ENCODE results near the gene SMG6. TPM values are rescaled to one million over a fixed set of nuclear protein-coding genes. Genes with fewer than 3 reads are reported as not detected.
"Not testable (repeated sequence)": the region's sequence is repeated elsewhere in the genome, so short reads cannot be mapped to it uniquely, and the experiment has no call there.

The SMG6 gene
- polyA plus RNA-seq, 1 donor from 2014 or later = 5.9 TPM

DNA sequence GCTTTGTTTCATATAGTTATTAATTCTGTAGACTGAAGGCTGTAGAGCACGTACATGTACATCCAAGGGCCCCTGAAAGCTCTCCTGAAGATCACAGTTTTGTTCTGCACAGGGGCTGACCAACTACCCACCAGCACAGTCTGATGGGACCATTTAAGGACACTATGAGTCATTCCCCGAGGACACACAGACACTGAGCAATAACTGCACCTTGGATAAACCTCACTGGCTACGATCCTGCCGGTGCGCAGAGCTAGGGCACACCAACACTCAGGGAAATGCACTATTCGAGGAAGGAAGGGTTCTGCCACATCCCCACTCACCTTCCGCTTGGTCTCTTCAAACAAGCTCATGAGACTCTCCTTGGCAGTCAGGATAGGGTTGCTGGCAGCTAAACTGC is 20.3 kb downstream of the SMG6 start:
- Mint-ChIP-seq H3K36me3 (peaks cover 8% of the 10 kb centered on the region), H3K27ac (no peak overlapping the region), H3K4me1 (peaks cover 1 to 4% (median 2%) of the 10 kb centered on the region in 3 donors), H3K27me3 (no peaks in the 10 kb centered on the region), H3K9me3 (no peaks in the 10 kb centered on the region), H3K4me3 (no peak overlapping the region)

DNA sequence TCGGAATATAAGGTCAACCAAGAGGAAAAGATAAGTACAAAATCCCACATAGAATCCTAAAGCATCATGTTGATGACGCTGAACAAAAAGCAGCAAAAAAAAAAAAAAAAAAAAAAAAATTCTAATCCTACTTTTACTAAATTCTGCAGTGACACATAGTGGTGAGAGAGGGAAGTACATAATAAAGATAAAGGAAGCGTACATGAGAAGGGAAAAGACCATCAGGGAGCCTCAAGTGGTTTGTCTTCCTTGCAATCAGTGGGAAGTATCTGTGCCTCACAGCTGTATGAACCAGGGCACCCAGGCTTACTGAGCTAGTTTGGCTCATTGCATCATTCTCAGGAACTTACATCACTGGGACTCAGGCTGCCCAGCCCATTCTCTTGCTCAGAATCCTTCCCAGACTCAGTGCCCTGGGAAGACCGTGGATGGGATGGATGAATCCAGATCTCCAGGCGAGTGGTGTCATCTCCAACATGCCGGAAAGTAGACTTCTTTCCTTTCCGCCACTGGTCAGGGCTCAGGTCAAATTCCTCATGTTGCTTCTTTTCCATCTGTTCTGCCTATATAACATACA is 21.2 kb downstream of the SMG6 start:
- Mint-ChIP-seq H3K27ac (no peak overlapping the region), H3K36me3 (peaks cover 8% of the 10 kb centered on the region), H3K4me1 (peaks cover 0 to 4% (median 1%) of the 10 kb centered on the region in 3 donors), H3K9me3 (no peaks in the 10 kb centered on the region), H3K4me3 (no peak overlapping the region), H3K27me3 (no peaks in the 10 kb centered on the region)

DNA sequence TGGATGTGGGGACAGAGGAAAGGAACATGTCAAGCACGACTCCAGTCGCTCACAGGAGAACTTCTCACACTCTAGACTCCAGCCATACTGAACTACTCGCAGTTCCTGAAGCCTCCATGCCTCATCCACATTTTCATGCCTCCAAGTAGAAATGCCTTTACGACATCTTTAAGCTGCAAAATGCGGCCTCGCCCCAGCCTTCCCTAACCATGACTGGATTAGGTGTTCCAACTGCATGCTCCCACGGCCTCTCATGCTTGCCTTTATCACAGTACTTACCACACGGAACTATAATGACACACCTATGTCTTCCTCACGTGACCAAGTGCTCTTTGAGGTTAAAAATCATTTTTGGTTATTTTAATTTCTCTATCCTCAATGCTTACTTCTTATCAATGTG is 23.9 kb downstream of the SMG6 start:
- no peaks in the 10 kb centered on the region for H3K27me3 Mint-ChIP-seq
- peaks cover 6% of the 10 kb centered on the region for H3K36me3 Mint-ChIP-seq

DNA sequence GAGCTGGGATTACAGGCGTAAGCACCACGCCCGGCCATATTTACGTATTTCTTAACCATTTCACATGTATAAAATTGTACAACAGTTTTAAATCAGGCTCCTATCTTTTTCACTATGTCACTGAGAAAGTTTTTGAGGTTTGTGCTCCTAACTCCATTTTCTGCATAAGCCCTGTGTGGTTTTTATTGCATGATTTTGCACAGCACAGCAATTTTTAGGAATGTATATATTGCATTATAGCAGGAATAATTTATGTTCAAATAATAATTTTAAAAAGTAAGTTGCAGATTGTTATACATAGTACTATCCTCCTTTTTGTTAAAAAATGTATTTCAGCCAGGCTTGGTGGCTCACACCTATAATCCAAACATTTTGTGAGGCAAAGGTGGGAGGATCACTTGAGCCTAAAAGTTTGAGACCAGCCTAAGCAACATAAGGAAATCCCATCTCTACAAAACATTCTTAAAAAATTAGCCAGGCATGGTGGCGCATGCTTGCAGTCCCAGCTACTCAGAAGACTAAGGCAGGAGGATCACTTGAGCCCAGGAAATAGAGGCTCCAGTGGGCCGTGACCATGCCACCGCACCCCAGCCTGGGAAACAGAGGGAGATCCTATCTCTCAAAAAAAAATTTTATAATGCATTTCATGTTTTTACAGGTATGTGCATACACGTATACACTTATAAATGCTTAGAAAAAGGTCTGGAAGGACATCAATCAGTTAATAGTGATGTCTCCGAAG is 26.0 kb downstream of the SMG6 start:
- H3K4me1 Mint-ChIP-seq = peaks cover 0 to 2% (median 1%) of the 10 kb centered on the region in 3 donors
- H3K9me3 Mint-ChIP-seq = no peaks in the 10 kb centered on the region
- no peaks in the 10 kb centered on the region for H3K27me3 Mint-ChIP-seq
- no peak overlapping the region for H3K27ac Mint-ChIP-seq
- peaks cover 6% of the 10 kb centered on the region for H3K36me3 Mint-ChIP-seq
- no peak overlapping the region for H3K4me3 Mint-ChIP-seq

More for the DNA sequence above, 23.9 kb downstream of the SMG6 start:
- Mint-ChIP-seq H3K27ac (peak overlapping the region in 1 of 3 donors; percentile 34), H3K9me3 (no peaks in the 10 kb centered on the region), H3K4me3 (no peak overlapping the region), H3K4me1 (peaks cover 0 to 2% (median 1%) of the 10 kb centered on the region in 3 donors)

- peaks cover 0 to 2% (median 1%) of the 10 kb centered on the region in 3 donors for H3K4me1 Mint-ChIP-seq
- H3K27ac Mint-ChIP-seq = no peak overlapping the region
- H3K36me3 Mint-ChIP-seq = peaks cover 1% of the 10 kb centered on the region
- H3K4me3 Mint-ChIP-seq = no peak overlapping the region
- H3K27me3 Mint-ChIP-seq = no peaks in the 10 kb centered on the region
- no peaks in the 10 kb centered on the region for H3K9me3 Mint-ChIP-seq
Measured at GRCh38 chr17:2275722-2276121, 27.9 kb downstream of the SMG6 start.

- no peak overlapping the region for H3K27ac Mint-ChIP-seq
- no peaks in the 10 kb centered on the region for H3K27me3 Mint-ChIP-seq
- peaks cover 0 to 2% (median 1%) of the 10 kb centered on the region in 3 donors for H3K4me1 Mint-ChIP-seq
- no peaks in the 10 kb centered on the region for H3K9me3 Mint-ChIP-seq
- H3K36me3 Mint-ChIP-seq = peaks cover 1% of the 10 kb centered on the region
- no peak overlapping the region for H3K4me3 Mint-ChIP-seq
Measured at GRCh38 chr17:2274414-2274813, 29.2 kb downstream of the SMG6 start.

DNA sequence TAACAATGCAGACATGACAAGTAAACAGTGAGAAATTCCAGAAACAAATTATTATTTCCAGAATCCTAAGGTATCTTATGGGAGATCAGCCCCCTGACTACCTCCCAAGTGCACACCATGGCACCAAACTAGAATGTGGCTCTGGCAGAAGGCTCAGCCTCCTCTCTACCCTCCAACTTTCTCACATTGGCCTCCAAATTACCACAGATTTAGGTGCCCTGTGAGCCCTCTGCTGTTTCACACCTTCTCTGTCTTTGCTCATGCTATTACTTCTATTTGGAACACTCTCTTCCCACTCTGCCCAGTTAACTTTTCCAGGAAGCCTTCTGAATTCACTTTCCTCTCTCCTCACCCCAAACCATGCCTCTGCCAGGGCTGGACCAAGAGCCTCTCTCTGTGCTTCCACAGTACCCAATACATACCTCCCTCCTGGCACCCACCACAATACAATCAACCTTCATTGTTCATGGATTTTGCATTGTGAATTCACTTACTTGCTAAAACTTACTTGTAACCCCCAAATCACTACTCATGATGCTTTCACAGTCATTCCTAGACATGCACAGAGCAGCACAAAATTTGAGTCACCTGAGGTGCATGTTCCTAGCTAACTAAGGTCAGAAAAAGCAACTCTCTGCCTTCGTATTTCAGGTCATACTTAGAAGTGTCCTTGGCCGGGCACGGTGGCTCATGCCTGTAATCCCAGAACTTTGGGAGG is 31.4 kb downstream of the SMG6 start:
- peak overlapping the region in 1 of 3 donors; percentile 0 for H3K27ac Mint-ChIP-seq
- peaks cover 1% of the 10 kb centered on the region for H3K36me3 Mint-ChIP-seq
- H3K4me1 Mint-ChIP-seq = peaks cover 1 to 3% (median 3%) of the 10 kb centered on the region in 3 donors

DNA sequence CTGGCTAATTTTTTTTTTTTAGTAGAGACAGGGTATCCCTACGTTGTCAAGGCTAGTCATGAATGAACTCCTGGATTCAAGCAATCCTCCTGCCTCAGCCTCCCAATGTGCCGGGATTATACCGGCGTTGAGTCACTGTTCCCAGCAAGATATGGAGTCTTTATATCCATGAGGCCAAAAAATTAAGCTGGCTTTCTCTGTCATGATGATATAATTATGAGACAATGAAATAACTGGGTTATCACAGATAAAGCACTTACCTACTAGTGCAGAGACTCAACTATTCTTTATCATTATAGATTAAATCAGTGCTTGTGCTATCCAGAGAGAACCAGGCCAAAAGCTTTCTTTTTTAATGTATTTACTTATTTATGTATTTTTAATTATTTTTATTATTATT is 36.2 kb downstream of the SMG6 start:
- Mint-ChIP-seq H3K4me3 (peak overlapping the region in 1 of 4 donors; percentile 51), H3K4me1 (peaks cover 17 to 32% (median 23%) of the 10 kb centered on the region in 3 donors)

More for the DNA sequence above, 31.4 kb downstream of the SMG6 start:
- no peak overlapping the region for H3K4me3 Mint-ChIP-seq
- H3K27me3 Mint-ChIP-seq = no peaks in the 10 kb centered on the region
- H3K9me3 Mint-ChIP-seq = no peaks in the 10 kb centered on the region

GRCh38 chr17:2266865-2267228 is 36.7 kb downstream of the SMG6 start:
- peaks cover 17 to 32% (median 23%) of the 10 kb centered on the region in 3 donors for H3K4me1 Mint-ChIP-seq

More for the DNA sequence above, 36.2 kb downstream of the SMG6 start:
- peaks cover 4% of the 10 kb centered on the region for H3K36me3 Mint-ChIP-seq
- H3K9me3 Mint-ChIP-seq = no peaks in the 10 kb centered on the region
- H3K27me3 Mint-ChIP-seq = no peaks in the 10 kb centered on the region
- H3K27ac Mint-ChIP-seq = peak overlapping the region in 2 of 3 donors; percentile 92 to 96

DNA sequence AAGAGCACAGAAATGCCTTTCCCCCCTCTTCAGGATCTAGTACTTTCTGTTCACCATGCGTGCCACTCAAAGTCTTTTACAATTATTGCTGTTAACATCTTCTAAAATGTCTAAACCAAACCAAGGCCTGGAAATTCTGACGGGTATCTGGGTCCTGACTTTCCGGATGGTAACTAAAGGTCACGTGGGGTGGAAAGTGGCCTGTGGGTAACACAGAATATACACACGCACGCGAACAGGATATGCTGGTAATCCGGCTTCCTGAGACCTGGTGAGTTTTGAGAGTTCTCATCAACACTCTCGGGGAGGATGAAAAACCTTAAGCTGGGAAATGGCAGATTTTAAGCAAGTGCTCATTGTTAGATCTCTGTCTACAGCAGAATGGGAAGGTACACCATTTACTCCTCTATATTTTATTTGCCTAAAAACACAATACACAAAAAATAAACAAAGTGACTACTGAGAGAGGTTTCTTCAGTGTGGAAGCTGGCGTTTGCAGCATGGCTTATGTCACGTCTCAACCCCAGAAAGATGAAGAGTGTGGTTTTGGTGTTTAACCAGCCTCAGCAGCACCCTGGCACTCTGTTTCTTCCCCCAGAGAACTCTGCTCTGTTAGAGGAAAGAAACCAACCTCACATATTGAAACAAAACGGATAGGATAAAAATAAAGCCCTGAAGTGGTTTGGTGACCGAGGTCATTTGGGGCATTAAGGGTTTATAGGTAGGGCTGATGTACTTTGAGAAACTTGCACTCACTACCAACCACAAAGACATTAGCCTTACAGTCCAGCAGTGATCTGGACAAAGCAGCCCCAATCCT is 37.3 kb downstream of the SMG6 start:
- H3K27ac Mint-ChIP-seq = peak overlapping the region; percentile 92 to 96 (median 95)
- no peaks in the 10 kb centered on the region for H3K27me3 Mint-ChIP-seq
- peaks cover 4% of the 10 kb centered on the region for H3K36me3 Mint-ChIP-seq
- peak overlapping the region; percentile 31 to 94 (median 74) for H3K4me3 Mint-ChIP-seq
- peaks cover 20 to 32% (median 23%) of the 10 kb centered on the region in 3 donors for H3K4me1 Mint-ChIP-seq
- H3K9me3 Mint-ChIP-seq = no peaks in the 10 kb centered on the region

More at GRCh38 chr17:2266865-2267228, 36.7 kb downstream of the SMG6 start:
- Mint-ChIP-seq H3K36me3 (peaks cover 4% of the 10 kb centered on the region), H3K27ac (peak overlapping the region; percentile 92 to 96 (median 95)), H3K27me3 (no peaks in the 10 kb centered on the region), H3K9me3 (no peaks in the 10 kb centered on the region), H3K4me3 (peak overlapping the region in 3 of 4 donors; percentile 43 to 94 (median 64))

- H3K36me3 Mint-ChIP-seq, H3K4me3 Mint-ChIP-seq, H3K27me3 Mint-ChIP-seq, H3K9me3 Mint-ChIP-seq: not testable (repeated sequence)
- H3K27ac Mint-ChIP-seq = peak overlapping the region in 1 of 3 donors; percentile 96
- peaks cover 23 to 35% (median 26%) of the 10 kb centered on the region in 3 donors for H3K4me1 Mint-ChIP-seq
Measured at GRCh38 chr17:2265166-2265565, 38.4 kb downstream of the SMG6 start.

GRCh38 chr17:2264067-2264860 is 39.3 kb downstream of the SMG6 start:
- Mint-ChIP-seq H3K27ac (peak overlapping the region in 2 of 3 donors; percentile 42 to 96), H3K9me3 (no peaks in the 10 kb centered on the region), H3K4me3 (no peak overlapping the region), H3K36me3 (peaks cover 4% of the 10 kb centered on the region), H3K4me1 (peaks cover 30 to 43% (median 35%) of the 10 kb centered on the region in 3 donors), H3K27me3 (no peaks in the 10 kb centered on the region)

DNA sequence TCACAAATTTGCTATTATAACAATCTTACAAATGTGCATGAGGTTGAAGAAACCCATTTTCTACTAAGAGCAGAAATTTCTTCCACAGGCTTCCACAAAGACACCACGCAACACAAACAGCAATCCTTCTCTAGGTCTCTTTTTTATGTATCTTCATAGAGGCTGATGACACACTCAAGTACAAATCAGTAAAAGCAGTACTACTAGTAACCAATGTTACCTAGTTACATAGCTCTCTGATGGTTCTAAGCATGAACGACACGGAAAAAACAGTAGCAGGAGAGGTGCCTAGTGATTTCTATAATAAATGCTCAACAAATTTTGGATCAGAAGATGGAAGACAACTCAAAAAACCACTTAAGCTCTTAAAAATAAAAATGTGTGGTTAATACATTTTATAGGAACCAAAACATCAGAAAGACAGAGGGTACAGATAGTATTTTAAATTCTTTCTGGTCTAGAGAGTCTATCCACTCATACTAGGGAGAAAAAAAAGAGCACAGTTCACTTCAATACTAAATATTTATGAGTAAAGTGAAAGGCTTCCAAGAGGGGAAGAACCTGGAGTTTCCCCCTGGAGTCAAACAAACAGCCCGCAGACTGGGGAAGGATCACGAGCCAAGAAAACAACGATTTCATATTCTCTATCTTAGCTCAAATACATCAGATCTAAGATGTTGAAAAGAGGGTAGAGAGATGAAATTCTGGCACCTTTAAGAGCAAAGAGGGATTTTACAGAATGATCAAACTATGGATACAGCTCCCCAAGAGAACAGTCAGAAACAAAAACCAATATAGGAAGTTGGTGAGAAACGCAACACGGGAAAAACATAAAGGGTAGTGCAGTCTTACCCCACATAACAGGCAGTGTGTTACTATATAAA is 40.2 kb downstream of the SMG6 start:
- no peaks in the 10 kb centered on the region for H3K9me3 Mint-ChIP-seq
- no peak overlapping the region for H3K4me3 Mint-ChIP-seq
- peaks cover 34 to 49% (median 40%) of the 10 kb centered on the region in 3 donors for H3K4me1 Mint-ChIP-seq
- peak overlapping the region in 2 of 3 donors; percentile 42 to 85 for H3K27ac Mint-ChIP-seq
- no peaks in the 10 kb centered on the region for H3K27me3 Mint-ChIP-seq
- peaks cover 4% of the 10 kb centered on the region for H3K36me3 Mint-ChIP-seq
